Activated naive CD4-positive, alpha-beta T cell treated with anti-CD3 and anti-CD28 coated beads, Interleukin-2, amount 50 U/mL, for 72 hours (primary cell): ENCODE results near the gene OR52N1. TPM values are rescaled to one million over a fixed set of nuclear protein-coding genes. Genes with fewer than 3 reads are reported as not detected.

Experiments used
- ATAC-seq, 2 donors: fragments of 150-1000 bp; cut with Tn5 transposase; 2 replicates each; pipeline ENCODE4 v1.10.0; 2021; ENCODE audit warnings: mild to moderate bottlenecking in 2 of 2, moderate library complexity in 2 of 2
- DNase-seq, 2 donors: peaks; one replicate each; pipeline ENCODE4 v3.0.0; 2021 to 2022; ENCODE audit warnings: low spot score in 2 of 2
- H3K27ac Mint-ChIP-seq, 2 donors: one replicate each; pipeline ENCODE4 v1.8.0; 2022; ENCODE audit warnings: mild to moderate bottlenecking in 2 of 2, mixed read lengths in 2 of 2
- H3K36me3 Mint-ChIP-seq, 2 donors: one replicate each; pipeline ENCODE4 v1.8.0; 2022; ENCODE audit warnings: mixed read lengths in 2 of 2
- H3K9me3 Mint-ChIP-seq, 2 donors: one replicate each; pipeline ENCODE4 v1.8.0; 2022; ENCODE audit warnings: mixed read lengths in 2 of 2
- total RNA-seq, 2 donors: library from RNA; stranded (reverse); gene quantifications; one replicate each; pipeline ENCODE4 v1.2.3, GENCODE V29; 2022

OR52N1 gene
- total RNA-seq = under 1 TPM; 0.14 to 0.58 TPM

- Mint-ChIP-seq H3K27ac (no peak within 1 kb of the TSS), H3K36me3 (no peaks in the 10 kb centered on the region), H3K9me3 (no peaks in the 10 kb centered on the region)
- DNase-seq (no peak), ATAC-seq (no peak)
Observed at GRCh38 chr11:5791165-5791564, at the start of gene OR52N1. Gene OR52N1 (minus strand): TSS chr11:5791265. CDS start chr11:5788816, 2,449 bp downstream.

GRCh38 chr11:5837695-5838094 lies 46.6 kb upstream of the OR52N1 start:
- peaks cover 6 to 7% of the 10 kb centered on the region in 2 donors for H3K9me3 Mint-ChIP-seq
- peaks cover 0 to 5% of the 10 kb centered on the region in 2 donors for H3K36me3 Mint-ChIP-seq
- ATAC-seq = no peak
- DNase-seq = no peak
- H3K27ac Mint-ChIP-seq = no peak overlapping the region

GRCh38 chr11:5833446-5833845 lies 42.4 kb upstream of the OR52N1 start:
- Mint-ChIP-seq H3K27ac (no peak overlapping the region), H3K36me3 (peaks cover 0 to 3% of the 10 kb centered on the region in 2 donors), H3K9me3 (peaks cover 2 to 3% of the 10 kb centered on the region in 2 donors)
- ATAC-seq (no peak), DNase-seq (no peak)

- no peak overlapping the region for H3K27ac Mint-ChIP-seq
- no peaks in the 10 kb centered on the region for H3K9me3 Mint-ChIP-seq
- no peak for ATAC-seq
- DNase-seq = no peak
- no peaks in the 10 kb centered on the region for H3K36me3 Mint-ChIP-seq
Observed at GRCh38 chr11:5831196-5831829, 40.2 kb upstream of the OR52N1 start.

GRCh38 chr11:5818245-5818886 lies 27.3 kb upstream of the OR52N1 start:
- Mint-ChIP-seq H3K27ac (peak overlapping the region; percentile 51 to 66), H3K36me3 (no peaks in the 10 kb centered on the region), H3K9me3 (no peaks in the 10 kb centered on the region)
- DNase-seq = no peak
- no peak for ATAC-seq

- DNase-seq (no peak), ATAC-seq (no peak)
- Mint-ChIP-seq H3K9me3 (no peaks in the 10 kb centered on the region), H3K27ac (no peak overlapping the region), H3K36me3 (no peaks in the 10 kb centered on the region)
Observed at GRCh38 chr11:5815534-5815933, 24.5 kb upstream of the OR52N1 start.

GRCh38 chr11:5809905-5810795 lies 19.1 kb upstream of the OR52N1 start:
- no peak for DNase-seq
- ATAC-seq = no peak
- peak overlapping the region in 1 of 2 donors; percentile 78 for H3K27ac Mint-ChIP-seq
- H3K36me3 Mint-ChIP-seq = no peaks in the 10 kb centered on the region
- H3K9me3 Mint-ChIP-seq = no peaks in the 10 kb centered on the region

- Mint-ChIP-seq H3K36me3 (no peaks in the 10 kb centered on the region), H3K9me3 (peaks cover 0 to 3% of the 10 kb centered on the region in 2 donors), H3K27ac (peak overlapping the region in 1 of 2 donors; percentile 78)
- peak in 1 of 2 donors; percentile 6 for DNase-seq
- peak; percentile 67 to 78 for ATAC-seq
Observed at GRCh38 chr11:5809122-5809519, 18.1 kb upstream of the OR52N1 start.

GRCh38 chr11:5808500-5809121 lies 17.5 kb upstream of the OR52N1 start, which contains the start of gene OR52N2:
Gene OR52N2 (plus strand): TSS chr11:5808924. CDS start chr11:5820336, 11,412 bp downstream.
- DNase-seq (peak; percentile 75), ATAC-seq (peak; percentile 90 to 91)
- Mint-ChIP-seq H3K27ac (peak within 1 kb of the TSS; percentile 67 to 78), H3K36me3 (no peaks in the 10 kb centered on the region), H3K9me3 (peaks cover 0 to 5% of the 10 kb centered on the region in 2 donors)

GRCh38 chr11:5807580-5807979 lies 16.5 kb upstream of the OR52N1 start:
- peaks cover 5 to 9% of the 10 kb centered on the region in 2 donors for H3K9me3 Mint-ChIP-seq
- ATAC-seq (no peak), DNase-seq (no peak)
- H3K36me3 Mint-ChIP-seq = no peaks in the 10 kb centered on the region
- H3K27ac Mint-ChIP-seq = no peak overlapping the region

- ATAC-seq (no peak), DNase-seq (no peak)
- Mint-ChIP-seq H3K36me3 (no peaks in the 10 kb centered on the region), H3K9me3 (peaks cover 5 to 9% of the 10 kb centered on the region in 2 donors), H3K27ac (no peak overlapping the region)
Observed at GRCh38 chr11:5803982-5804381, 12.9 kb upstream of the OR52N1 start.

- Mint-ChIP-seq H3K36me3 (no peaks in the 10 kb centered on the region), H3K27ac (no peak overlapping the region), H3K9me3 (no peaks in the 10 kb centered on the region)
- ATAC-seq (no peak), DNase-seq (no peak)
Observed at GRCh38 chr11:5796541-5796940, 5.5 kb upstream of the OR52N1 start.

GRCh38 chr11:5783255-5783654 lies 7.8 kb downstream of the OR52N1 start, which contains the start of gene OR52N5:
Gene OR52N5 (minus strand): TSS chr11:5783355. CDS start chr11:5778634, 4,721 bp downstream.
- Mint-ChIP-seq H3K9me3 (no peaks in the 10 kb centered on the region), H3K27ac (no peak within 1 kb of the TSS), H3K36me3 (no peaks in the 10 kb centered on the region)
- DNase-seq = no peak
- ATAC-seq = no peak

- Mint-ChIP-seq H3K27ac (no peak overlapping the region), H3K36me3 (no peaks in the 10 kb centered on the region), H3K9me3 (no peaks in the 10 kb centered on the region)
- no peak for DNase-seq
- no peak for ATAC-seq
Observed at GRCh38 chr11:5767056-5767455, 24.0 kb downstream of the OR52N1 start.

- Mint-ChIP-seq H3K36me3 (no peaks in the 10 kb centered on the region), H3K27ac (no peak within 1 kb of the TSS), H3K9me3 (no peaks in the 10 kb centered on the region)
- DNase-seq = no peak
- no peak for ATAC-seq
Observed at GRCh38 chr11:5753943-5754342, 37.1 kb downstream of the OR52N1 start, which contains the start of gene OR52N4. Gene OR52N4 (plus strand): TSS chr11:5754243. CDS start chr11:5754741, 498 bp downstream.

GRCh38 chr11:5749836-5750235 lies 41.2 kb downstream of the OR52N1 start:
- DNase-seq (no peak), ATAC-seq (no peak)
- Mint-ChIP-seq H3K9me3 (no peaks in the 10 kb centered on the region), H3K27ac (no peak overlapping the region), H3K36me3 (no peaks in the 10 kb centered on the region)
